GM12878 (cell line): ENCODE data around the gene SUSD6. TPM values are rescaled to one million over a fixed set of nuclear protein-coding genes. Genes with fewer than 3 reads are reported as not detected.

Experiments
- ATAC-seq: fragments of 200-7000 bp; cut with Tn5 transposase; 3 replicates; pipeline ENCODE4 v1.9.1; 2020; ENCODE audit warnings: mild to moderate bottlenecking, moderate library complexity
- BruUV-seq: library from RNA; stranded (reverse); fragments of 400-500 nt; replicated peaks from 2 replicates; lab custom pipeline; 2021; lab: Mats Ljungman, UMichigan
- CTCF ChIA-PET: fragments of 300-600 bp; sonication (Branson Sonifier 250); formaldehyde crosslinking; extraction: SDS; loops from one replicate; lab custom pipeline; 2021; ENCODE audit warnings: inconsistent platforms; lab: Yijun Ruan, JAX
- POLR2A ChIA-PET: fragments of 350-600 bp; formaldehyde crosslinking; extraction: SDS; loops from one replicate; lab custom pipeline; 2021; ENCODE audit warnings: inconsistent platforms; lab: Charles Lee
- RAD21 ChIA-PET: fragments of 300-600 bp; sonication (Branson Sonifier 250); formaldehyde crosslinking; loops from one replicate; lab custom pipeline; 2023; ENCODE audit warnings: antibody characterized with exemption; ENCODE audit not compliant: unreplicated experiment; lab: Charles Lee
- SMC1A ChIA-PET: fragments of 300-600 bp; sonication (Branson Sonifier 250); formaldehyde crosslinking; loops from one replicate; lab custom pipeline; 2023; ENCODE audit not compliant: unreplicated experiment, uncharacterized antibody; lab: Charles Lee
- DNase-seq: peaks from one replicate; pipeline ENCODE4 v3.0.0-alpha.2; 2011; ENCODE audit warnings: low read depth, low spot score
- FAIRE-seq: peaks from 3 replicates; lab custom pipeline; 2011; peaks lifted over from hg19 to GRCh38; lab: Jason Lieb, UNC
- H2AFZ ChIP-seq: 2 replicates; pipeline ENCODE4 v1.6.0; 2011; ENCODE audit warnings: low read depth, low read length, control low read depth; ENCODE audit not compliant: control insufficient read depth
- H3K27ac ChIP-seq: 2 replicates; pipeline ENCODE4 v1.5.1; 2011; ENCODE audit warnings: control low read depth; ENCODE audit not compliant: control insufficient read depth, insufficient read depth
- H3K27me3 ChIP-seq, 2 experiments: replicated peaks in 1 of 2; 2 replicates each; pipeline versions ENCODE4 v1.6.0 to v1.6.1; 2011; ENCODE audit warnings: low read length in 1 of 2; ENCODE audit not compliant: control insufficient read depth in 2 of 2, insufficient read depth in 2 of 2
- H3K36me3 ChIP-seq, 2 experiments: 2 replicates each; pipeline ENCODE4 v1.5.1; 2011; ENCODE audit warnings: low read length in 1 of 2; ENCODE audit not compliant: control insufficient read depth in 2 of 2, insufficient read depth in 2 of 2
- H3K4me1 ChIP-seq: 2 replicates; pipeline ENCODE4 v1.6.1; 2011; ENCODE audit warnings: mild to moderate bottlenecking, low read length, moderate library complexity, mixed read lengths; ENCODE audit not compliant: control insufficient read depth, insufficient read depth
- H3K4me2 ChIP-seq: 2 replicates; pipeline ENCODE4 v1.6.0; 2011; ENCODE audit warnings: control low read depth; ENCODE audit not compliant: control insufficient read depth, insufficient read depth
- H3K4me3 ChIP-seq: fragments of 200-600 bp; sonication (generic); 2 replicates; pipeline ENCODE4 v1.5.1; 2016
- H3K79me2 ChIP-seq: 2 replicates; pipeline ENCODE4 v1.6.0; 2011; ENCODE audit warnings: low read length; ENCODE audit not compliant: control insufficient read depth, insufficient read depth
- H3K9ac ChIP-seq: 2 replicates; pipeline ENCODE4 v1.8.0; 2011; ENCODE audit warnings: low read length, control low read depth, mixed read lengths; ENCODE audit not compliant: control insufficient read depth, insufficient read depth
- H3K9me3 ChIP-seq: replicated peaks from 3 replicates; pipeline ENCODE4 v1.5.1; 2011; ENCODE audit warnings: mild to moderate bottlenecking, low read length; ENCODE audit not compliant: control insufficient read depth, insufficient read depth
- H4K20me1 ChIP-seq: 2 replicates; pipeline ENCODE4 v1.6.0; 2011; ENCODE audit not compliant: control insufficient read depth, insufficient read depth
- ASH2L ChIP-seq: fragments of 300-600, 200-600 bp; sonication (generic); IDR thresholded peaks from 2 replicates; pipeline ENCODE4 v1.6.1; 2017; ENCODE audit warnings: low read depth, mild to moderate bottlenecking, borderline replicate concordance
- ATF7 ChIP-seq: fragments of 450-650 bp; IDR thresholded peaks from 2 replicates; pipeline ENCODE4 v1.6.1; 2016; ENCODE audit warnings: low read depth, mild to moderate bottlenecking
- BACH1 ChIP-seq: fragments of 450-650 bp; IDR thresholded peaks from 2 replicates; pipeline ENCODE4 v1.6.1; 2017; ENCODE audit warnings: mild to moderate bottlenecking, borderline replicate concordance
- CREM ChIP-seq: IDR thresholded peaks from 2 replicates; pipeline ENCODE4 v1.6.1; 2014; ENCODE audit warnings: antibody characterized with exemption, low read depth
- CUX1 ChIP-seq: IDR thresholded peaks from 2 replicates; pipeline ENCODE4 v1.6.1; 2012; ENCODE audit warnings: improper control_type of control experiment, low read depth, low read length; ENCODE audit not compliant: insufficient replicate concordance
- EGR1 ChIP-seq, 2 experiments: IDR thresholded peaks; 1 replicate in 1 of 2; 2 replicates in 1 of 2; pipeline ENCODE4 v1.6.1; 2011 to 2012; ENCODE audit warnings: low read depth in 2 of 2, low read length in 2 of 2, borderline replicate concordance in 1 of 2, mild to moderate bottlenecking in 1 of 2, moderate library complexity in 1 of 2
- EZH2 ChIP-seq: IDR thresholded peaks from 2 replicates; pipeline ENCODE4 v1.6.1; 2012; ENCODE audit warnings: low read depth, mild to moderate bottlenecking, control low read depth, inconsistent platforms, low read length, borderline replicate concordance; ENCODE audit not compliant: control insufficient read depth
- FOXK2 ChIP-seq: fragments of 450-650 bp; IDR thresholded peaks from 2 replicates; pipeline ENCODE4 v1.6.1; 2017; ENCODE audit warnings: mild to moderate bottlenecking, moderate library complexity
- JUND ChIP-seq: IDR thresholded peaks from 2 replicates; pipeline ENCODE4 v1.6.1; 2012; ENCODE audit warnings: low read depth, mild to moderate bottlenecking, low read length, improper control_type of control experiment, moderate library complexity
- KLF5 ChIP-seq: fragments of 450-650 bp; IDR thresholded peaks from 2 replicates; pipeline ENCODE4 v1.6.1; 2014; ENCODE audit warnings: mild to moderate bottlenecking; ENCODE audit not compliant: partially characterized antibody
- MXI1 ChIP-seq: fragments of 150-350 bp; IDR thresholded peaks from 2 replicates; pipeline ENCODE4 v1.6.1; 2011; ENCODE audit warnings: low read depth, mild to moderate bottlenecking, inconsistent platforms, low read length, improper control_type of control experiment
- NFYB ChIP-seq: IDR thresholded peaks from 2 replicates; pipeline ENCODE4 v1.6.1; 2011; ENCODE audit warnings: low read depth, mild to moderate bottlenecking, low read length, improper control_type of control experiment, moderate library complexity; ENCODE audit not compliant: insufficient read depth
- NRF1 ChIP-seq: conservative IDR thresholded peaks from 2 replicates; pipeline ENCODE4 v1.6.1; 2011; ENCODE audit warnings: mild to moderate bottlenecking, low read depth, low read length, improper control_type of control experiment
- PML ChIP-seq: IDR thresholded peaks from 2 replicates; pipeline ENCODE4 v1.6.1; 2012; ENCODE audit warnings: low read length, inconsistent platforms
- STAT3 ChIP-seq: IDR thresholded peaks from 2 replicates; pipeline ENCODE4 v1.6.1; 2011; ENCODE audit warnings: low read depth, low read length, improper control_type of control experiment
- TARDBP ChIP-seq: IDR thresholded peaks from 2 replicates; pipeline ENCODE4 v1.6.1; 2016; ENCODE audit warnings: borderline replicate concordance
- USF2 ChIP-seq: IDR thresholded peaks from 2 replicates; pipeline ENCODE4 v1.6.1; 2011; ENCODE audit warnings: low read depth, low read length, improper control_type of control experiment, borderline replicate concordance
- WGBS: methylation state at CpG from one replicate; pipeline ENCODE4 v1.1.6; 2016; ENCODE audit warnings: low lambda C conversion rate; ENCODE audit not compliant: insufficient replicate concordance, insufficient coverage; ENCODE audit errors: missing lambda C conversion rate; 5-methylcytosine and 5-hydroxymethylcytosine counted together
- in situ Hi-C: fragments of 300-500 bp; cut with MboI; formaldehyde crosslinking; loops from 9 replicates; pipeline ENCODE4 v1.14.3; 2018; ENCODE audit warnings: mixed read lengths
- intact Hi-C: fragments of 100-400 bp; cut with micrococcal nuclease; formaldehyde crosslinking; loops from one replicate; pipeline ENCODE4 v1.14.2; 2022; ENCODE audit not compliant: unreplicated experiment
- polyA plus RNA-seq, 11 experiments: library from polyadenylated mRNA; depleted of rRNA in 4 of 11; unstranded in 6 of 11; stranded (reverse) in 5 of 11; fragments of >200 nt; fragmentation: Nextera tagmentation in 4 of 11; fragmentation: Illumina TruSeq in 1 of 11; extraction: Ambion mirVana in 4 of 11; extraction: Trizol in 1 of 11; gene quantifications; 1 replicate in 1 of 11; 2 replicates in 10 of 11; pipeline versions ENCODE4 v1.2.1 to v1.2.3, GENCODE V29; 2011 to 2016; ENCODE audit warnings: inconsistent platforms in 2 of 11, missing spikeins in 2 of 11, low read depth in 1 of 11
- total RNA-seq, 4 experiments: library from RNA; depleted of rRNA in 3 of 4; stranded (reverse); fragments of >200 nt in 3 of 4; fragmentation: Illumina TruSeq in 1 of 4; extraction: Trizol in 1 of 4; gene quantifications; 2 replicates each; pipeline versions ENCODE4 v1.2.1 to v1.2.3, GENCODE V29; 2013 to 2021

SUSD6 gene
- total and polyA plus RNA-seq, 10 of the 15 experiments (the other 5 are each of a cell fraction or from before 2014, with no cell fraction given), result 6.6 to 39.8 (median 20.2) TPM

- no peak overlapping the region for H2AFZ ChIP-seq
- peaks cover 8 to 17% of the 10 kb centered on the region in 2 experiments; a peak in 3 of 4 replicates for H3K36me3 ChIP-seq
- ChIA-PET POLR2A (interaction anchor here (1.4 to 1.6 kb wide), 2 partner anchors 41 to 56 kb away, joined by 4 to 5 read pairs; no protein-coding TSS in a partner anchor), RAD21 (interaction anchor here (0.8 to 1.6 kb wide), 4 partner anchors 16 to 54 kb away, joined by 3 to 5 read pairs (median 3); no protein-coding TSS in a partner anchor), SMC1A (interaction anchor here (0.9 to 2.9 kb wide), 8 partner anchors 15 to 62 kb away, joined by 3 to 10 read pairs (median 4); no protein-coding TSS in a partner anchor), CTCF (interaction anchor here (0.9 to 1.8 kb wide), 5 partner anchors 39 to 64 kb away, joined by 3 to 5 read pairs (median 3); partner anchors contain the start of gene SUSD6)
- ATAC-seq (no peak), DNase-seq (no peak), FAIRE-seq (no peak)
- H3K4me3 ChIP-seq, result no peak overlapping the region
- intact Hi-C loops, result no loop called here
- in situ Hi-C loops, result loop anchor here (10.0 kb wide), 1 partner anchor 55 kb away; the partner anchor contains the start of gene SUSD6
- no peak overlapping the region for H3K4me2 ChIP-seq
- WGBS, result 59% methylated on average over 2 of the region's 2 CpGs
- H4K20me1 ChIP-seq, result peaks cover 4% of the 10 kb centered on the region; the same call in 1 of the 2 replicates
- no peaks in the 10 kb centered on the region for H3K27me3 ChIP-seq
- H3K9me3 ChIP-seq, result no peaks in the 10 kb centered on the region; the same call in 2 of the 3 replicates
- H3K79me2 ChIP-seq, result peaks cover 87% of the 10 kb centered on the region
- H3K27ac ChIP-seq, result peak overlapping the region; percentile 46
- peaks cover 83% of the 10 kb centered on the region for H3K4me1 ChIP-seq
- BruUV-seq, result no TSS peak
- H3K9ac ChIP-seq, result no peak overlapping the region
- TF ChIP-seq ATF7 (no peak), CREM (no peak), TARDBP (no peak), PML (no peak), CUX1 (no peak), NRF1 (no peak), USF2 (no peak), STAT3 (no peak), JUND (no peak), NFYB (no peak), BACH1 (no peak), FOXK2 (no peak), MXI1 (no peak), KLF5 (no peak), ASH2L (no peak), EZH2 (no peak), EGR1 (IDR thresholded peaks at IDR 0.05; ENCODE audit: borderline replicate concordance in 1 of 2, low read depth in 2 of 2, low read length in 2 of 2) (no peak)
These were observed 58.0 kb downstream of the SUSD6 start for GRCh38 chr14:69669375-69669774.
